Activated naive CD8-positive, alpha-beta T cell (primary cell): ENCODE data around the gene CREB1.
"Not testable (repeated sequence)": the region's sequence is repeated elsewhere in the genome, so short reads cannot be mapped to it uniquely, and the experiment has no call there.

Source experiments
- H3K27ac Mint-ChIP-seq: one replicate; pipeline ENCODE4 v1.8.0; 2021; ENCODE audit warnings: mixed read lengths
- H3K27me3 Mint-ChIP-seq: one replicate; pipeline ENCODE4 v1.8.0; 2021; ENCODE audit warnings: mixed read lengths
- H3K36me3 Mint-ChIP-seq: one replicate; pipeline ENCODE4 v1.8.0; 2021; ENCODE audit warnings: mixed read lengths
- H3K4me1 Mint-ChIP-seq: one replicate; pipeline ENCODE4 v1.8.0; 2021; ENCODE audit warnings: low read depth, mixed read lengths
- H3K4me3 Mint-ChIP-seq: one replicate; pipeline ENCODE4 v1.8.0; 2021; ENCODE audit warnings: mild to moderate bottlenecking, mixed read lengths
- H3K9me3 Mint-ChIP-seq: one replicate; pipeline ENCODE4 v1.8.0; 2021; ENCODE audit warnings: low read depth, mixed read lengths

Gene CREB1

GRCh38 chr2:207529330-207530159 lies at the start of gene CREB1:
Gene CREB1, plus strand, starts transcription at chr2:207529962. Its CDS starts 25,674 bp downstream, at chr2:207555636.
- Mint-ChIP-seq H3K27ac (peak within 1 kb of the TSS; percentile 100), H3K27me3 (no peaks in the 10 kb centered on the region), H3K36me3 (peaks cover 2% of the 10 kb centered on the region), H3K4me1 (peaks cover 67% of the 10 kb centered on the region), H3K4me3 (peak within 1 kb of the TSS; percentile 99), H3K9me3 (no peaks in the 10 kb centered on the region)

- H3K36me3 Mint-ChIP-seq: no peaks in the 10 kb centered on the region
- peaks cover 32% of the 10 kb centered on the region for H3K4me1 Mint-ChIP-seq
- no peaks in the 10 kb centered on the region for H3K27me3 Mint-ChIP-seq
- no peaks in the 10 kb centered on the region for H3K9me3 Mint-ChIP-seq
- H3K4me3 Mint-ChIP-seq: no peak overlapping the region
- no peak overlapping the region for H3K27ac Mint-ChIP-seq
Measured at GRCh38 chr2:207480521-207481040, 49.2 kb upstream of the CREB1 start.

DNA sequence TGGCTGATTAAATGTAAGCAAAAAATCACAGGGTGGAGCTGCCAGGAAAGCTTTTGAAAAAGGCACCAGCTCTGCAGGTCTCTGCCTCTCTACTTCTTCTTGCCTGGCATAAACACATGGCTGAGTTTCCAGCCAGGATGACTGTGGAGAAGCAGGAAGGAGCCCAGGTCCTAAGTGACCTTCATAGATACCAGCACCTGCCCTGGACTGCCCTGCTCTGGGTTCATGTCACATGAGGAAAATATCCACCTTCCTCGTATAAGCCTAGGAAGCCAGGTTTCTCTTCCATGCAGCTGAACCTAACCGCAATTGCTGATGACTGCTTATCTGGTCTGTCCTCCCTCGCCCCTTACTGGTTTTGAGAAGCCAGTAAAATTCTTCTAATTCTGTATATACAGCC lies 47.8 kb upstream of the CREB1 start:
- peaks cover 32% of the 10 kb centered on the region for H3K4me1 Mint-ChIP-seq
- H3K27me3 Mint-ChIP-seq: no peaks in the 10 kb centered on the region
- no peak overlapping the region for H3K4me3 Mint-ChIP-seq
- H3K9me3 Mint-ChIP-seq: no peaks in the 10 kb centered on the region
- H3K27ac Mint-ChIP-seq: no peak overlapping the region
- H3K36me3 Mint-ChIP-seq: no peaks in the 10 kb centered on the region

- Mint-ChIP-seq H3K36me3 (no peaks in the 10 kb centered on the region), H3K4me1 (peaks cover 32% of the 10 kb centered on the region), H3K27me3 (no peaks in the 10 kb centered on the region), H3K4me3 (no peak overlapping the region), H3K27ac (no peak overlapping the region), H3K9me3 (no peaks in the 10 kb centered on the region)
Measured at GRCh38 chr2:207482630-207483029, 47.1 kb upstream of the CREB1 start.

DNA sequence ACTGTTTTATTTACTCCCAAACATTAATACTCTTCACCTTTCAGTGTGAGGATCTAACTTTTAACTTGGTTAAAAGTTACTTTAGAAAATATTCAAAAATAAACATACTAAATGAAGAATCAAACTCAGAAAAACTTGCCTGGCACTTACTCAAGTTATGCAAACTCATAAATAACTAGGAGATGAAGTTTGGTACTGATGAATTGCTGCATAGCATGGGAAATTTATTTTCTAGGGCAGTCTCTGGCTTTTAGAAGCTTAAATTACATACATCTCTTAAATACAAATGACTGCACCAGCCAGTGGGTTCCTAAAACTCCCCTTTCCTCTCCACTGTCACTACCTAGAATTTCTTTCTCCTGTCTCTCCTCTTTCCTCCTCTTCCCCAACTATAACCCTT lies 46.7 kb upstream of the CREB1 start:
- Mint-ChIP-seq H3K4me1 (peaks cover 32% of the 10 kb centered on the region), H3K27ac (no peak overlapping the region), H3K4me3 (no peak overlapping the region), H3K9me3 (no peaks in the 10 kb centered on the region), H3K27me3 (no peaks in the 10 kb centered on the region), H3K36me3 (no peaks in the 10 kb centered on the region)

- H3K36me3 Mint-ChIP-seq: no peaks in the 10 kb centered on the region
- no peak overlapping the region for H3K27ac Mint-ChIP-seq
- no peak overlapping the region for H3K4me3 Mint-ChIP-seq
- H3K9me3 Mint-ChIP-seq: no peaks in the 10 kb centered on the region
- no peaks in the 10 kb centered on the region for H3K27me3 Mint-ChIP-seq
- H3K4me1 Mint-ChIP-seq: peaks cover 29% of the 10 kb centered on the region
Measured at GRCh38 chr2:207483477-207483876, 46.3 kb upstream of the CREB1 start.

DNA sequence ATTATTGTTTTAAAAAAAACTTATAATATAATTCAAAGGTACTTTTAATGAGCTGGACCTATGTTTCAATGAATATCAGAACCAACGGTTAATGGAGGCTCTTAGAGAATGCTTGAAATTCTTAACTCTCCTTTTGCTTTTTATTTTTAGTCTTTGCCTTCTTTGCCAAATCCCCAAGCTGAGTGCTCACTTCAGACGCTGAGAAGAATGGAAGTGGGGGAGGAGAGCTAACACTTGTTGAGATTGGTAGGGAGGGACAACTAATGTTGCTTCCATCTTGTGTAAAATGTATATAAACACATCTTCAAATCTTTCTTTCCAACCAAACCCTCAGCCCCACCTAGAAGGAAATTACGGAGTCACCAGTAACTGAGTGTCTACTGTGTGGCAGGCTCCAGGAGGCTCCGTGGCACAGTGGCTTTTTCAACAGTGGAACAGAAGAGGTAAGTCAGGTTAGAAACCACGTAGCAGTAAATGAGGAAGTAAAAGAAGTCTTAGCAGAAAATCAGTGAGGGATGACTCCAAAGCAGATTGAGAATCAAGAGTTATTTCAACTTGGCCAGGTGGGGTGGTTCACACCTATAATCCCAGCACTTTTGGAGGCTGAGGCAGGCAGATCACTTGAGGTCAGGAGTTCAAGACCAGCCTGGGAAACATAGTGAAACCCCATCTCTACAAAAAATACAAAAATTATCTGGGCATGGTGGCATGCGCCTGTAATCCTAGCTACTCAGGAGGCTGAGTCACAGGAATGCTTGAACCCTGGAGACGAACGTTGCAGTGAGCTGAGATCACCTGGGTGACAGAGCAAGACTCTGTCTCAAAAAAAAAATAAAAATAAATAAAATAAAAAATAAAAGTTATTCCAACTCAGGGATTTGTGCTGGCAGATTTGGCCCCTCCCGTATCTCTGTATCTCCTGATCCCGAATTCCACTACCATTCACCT lies 45.0 kb upstream of the CREB1 start:
- Mint-ChIP-seq H3K36me3 (no peaks in the 10 kb centered on the region), H3K9me3 (no peaks in the 10 kb centered on the region), H3K4me1 (peaks cover 17% of the 10 kb centered on the region), H3K27me3 (no peaks in the 10 kb centered on the region), H3K4me3 (no peak overlapping the region), H3K27ac (no peak overlapping the region)

- H3K27me3 Mint-ChIP-seq: no peaks in the 10 kb centered on the region
- H3K9me3 Mint-ChIP-seq: no peaks in the 10 kb centered on the region
- H3K27ac Mint-ChIP-seq: no peak overlapping the region
- no peak overlapping the region for H3K4me3 Mint-ChIP-seq
- H3K36me3 Mint-ChIP-seq: no peaks in the 10 kb centered on the region
- no peaks in the 10 kb centered on the region for H3K4me1 Mint-ChIP-seq
Measured at GRCh38 chr2:207487650-207488311, 42.0 kb upstream of the CREB1 start.

DNA sequence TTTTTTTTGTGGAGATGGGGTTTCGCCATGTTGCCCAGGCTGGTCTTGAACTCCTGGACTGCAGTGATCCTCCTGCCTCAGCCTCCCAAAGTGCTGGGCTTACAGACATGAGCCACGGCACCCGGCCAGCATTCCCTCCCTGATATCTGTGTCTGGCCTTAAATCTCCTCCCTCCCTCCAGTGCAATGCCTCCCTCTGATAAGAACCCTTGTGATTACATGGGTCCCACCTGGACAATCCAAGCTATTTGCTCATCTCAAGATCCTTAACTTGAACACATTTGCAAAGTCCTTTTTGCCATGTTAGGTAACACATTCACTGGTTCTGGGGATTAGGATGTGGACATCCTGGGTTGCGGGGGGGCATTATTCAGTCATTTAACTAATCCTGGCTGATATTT lies 40.5 kb upstream of the CREB1 start:
- no peaks in the 10 kb centered on the region for H3K27me3 Mint-ChIP-seq
- H3K4me1 Mint-ChIP-seq: no peaks in the 10 kb centered on the region
- no peaks in the 10 kb centered on the region for H3K36me3 Mint-ChIP-seq
- no peaks in the 10 kb centered on the region for H3K9me3 Mint-ChIP-seq
- H3K4me3 Mint-ChIP-seq: no peak overlapping the region
- H3K27ac Mint-ChIP-seq: no peak overlapping the region

DNA sequence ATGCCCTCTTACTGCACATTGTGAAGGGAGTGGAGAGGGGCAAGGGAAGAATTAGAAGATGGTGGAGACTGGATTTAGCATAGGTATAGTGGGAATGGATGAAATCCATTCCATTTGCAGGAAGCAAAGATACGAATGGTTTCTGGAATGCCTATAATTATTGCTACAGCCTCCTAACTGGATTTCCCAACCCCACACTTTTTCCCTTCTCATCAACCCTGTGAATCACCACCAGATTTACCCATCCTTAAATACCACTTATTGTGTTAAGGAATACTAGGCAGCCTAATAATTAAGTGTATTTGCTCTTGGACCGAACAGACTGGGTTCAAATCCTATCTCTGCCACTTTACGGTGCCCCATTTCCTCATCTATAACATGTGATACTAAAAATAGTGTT lies 39.3 kb upstream of the CREB1 start:
- H3K4me1 Mint-ChIP-seq: no peaks in the 10 kb centered on the region
- H3K4me3 Mint-ChIP-seq: no peak overlapping the region
- no peaks in the 10 kb centered on the region for H3K9me3 Mint-ChIP-seq
- H3K27ac Mint-ChIP-seq: no peak overlapping the region
- no peaks in the 10 kb centered on the region for H3K36me3 Mint-ChIP-seq
- no peaks in the 10 kb centered on the region for H3K27me3 Mint-ChIP-seq

- H3K27me3 Mint-ChIP-seq: no peaks in the 10 kb centered on the region
- H3K4me3 Mint-ChIP-seq: no peak overlapping the region
- no peaks in the 10 kb centered on the region for H3K4me1 Mint-ChIP-seq
- H3K27ac Mint-ChIP-seq: no peak overlapping the region
- H3K9me3 Mint-ChIP-seq: no peaks in the 10 kb centered on the region
- H3K36me3 Mint-ChIP-seq: no peaks in the 10 kb centered on the region
Measured at GRCh38 chr2:207491086-207491485, 38.7 kb upstream of the CREB1 start.

- no peaks in the 10 kb centered on the region for H3K9me3 Mint-ChIP-seq
- no peaks in the 10 kb centered on the region for H3K4me1 Mint-ChIP-seq
- peaks cover 2% of the 10 kb centered on the region for H3K36me3 Mint-ChIP-seq
Measured at GRCh38 chr2:207491956-207492355, 37.8 kb upstream of the CREB1 start.

DNA sequence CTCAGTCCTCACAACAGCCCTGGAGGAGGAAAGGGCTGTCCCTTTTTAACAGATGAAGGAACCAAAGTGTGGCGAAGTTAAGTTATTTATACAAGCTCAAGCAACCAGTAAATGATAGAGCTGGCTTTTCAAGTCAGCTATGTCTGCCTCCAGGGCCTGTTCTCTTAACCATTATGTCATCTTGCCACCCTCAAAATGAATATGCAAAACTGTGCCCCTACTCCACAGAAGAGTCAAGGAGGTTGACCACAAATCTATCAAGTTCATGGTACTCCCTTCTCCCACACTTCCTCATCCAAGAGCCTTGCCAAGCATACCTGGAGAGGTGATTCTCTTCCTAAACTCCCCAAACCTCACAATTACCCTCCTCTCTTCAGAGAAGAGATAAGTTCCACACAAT lies 37.3 kb upstream of the CREB1 start:
- H3K27me3 Mint-ChIP-seq: no peaks in the 10 kb centered on the region
- no peak overlapping the region for H3K4me3 Mint-ChIP-seq
- H3K4me1 Mint-ChIP-seq: no peaks in the 10 kb centered on the region
- H3K9me3 Mint-ChIP-seq: no peaks in the 10 kb centered on the region
- H3K27ac Mint-ChIP-seq: no peak overlapping the region
- peaks cover 2% of the 10 kb centered on the region for H3K36me3 Mint-ChIP-seq

More at GRCh38 chr2:207491956-207492355, 37.8 kb upstream of the CREB1 start:
- no peak overlapping the region for H3K4me3 Mint-ChIP-seq
- H3K27me3 Mint-ChIP-seq: no peaks in the 10 kb centered on the region
- no peak overlapping the region for H3K27ac Mint-ChIP-seq

DNA sequence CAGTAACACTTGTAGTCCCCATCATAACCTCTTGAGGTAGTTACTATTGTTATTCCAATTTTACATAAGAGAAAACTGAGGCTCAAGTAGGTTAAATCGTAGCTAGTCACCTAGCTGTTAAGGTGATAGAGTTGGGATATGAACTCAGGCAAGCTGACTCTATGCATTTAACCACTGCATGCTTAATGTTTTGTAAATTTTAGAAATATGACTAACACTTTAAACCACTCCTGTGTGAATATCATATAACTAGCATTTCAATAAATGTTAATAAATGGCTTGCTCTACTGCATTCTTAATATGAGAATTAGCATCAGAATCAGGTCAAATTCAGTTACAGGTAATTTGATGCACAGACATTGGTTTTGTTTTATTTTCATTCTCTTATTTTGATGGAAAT lies 35.6 kb upstream of the CREB1 start:
- Mint-ChIP-seq H3K27me3 (no peaks in the 10 kb centered on the region), H3K27ac (no peak overlapping the region), H3K4me1 (peaks cover 3% of the 10 kb centered on the region), H3K36me3 (peaks cover 2% of the 10 kb centered on the region), H3K4me3 (no peak overlapping the region), H3K9me3 (no peaks in the 10 kb centered on the region)

GRCh38 chr2:207496936-207497335 lies 32.8 kb upstream of the CREB1 start:
- H3K27ac Mint-ChIP-seq, H3K4me1 Mint-ChIP-seq, H3K4me3 Mint-ChIP-seq, H3K27me3 Mint-ChIP-seq, H3K36me3 Mint-ChIP-seq, H3K9me3 Mint-ChIP-seq: not testable (repeated sequence)
